Measurements from ENCODE around the gene SELENOO.

DNA sequence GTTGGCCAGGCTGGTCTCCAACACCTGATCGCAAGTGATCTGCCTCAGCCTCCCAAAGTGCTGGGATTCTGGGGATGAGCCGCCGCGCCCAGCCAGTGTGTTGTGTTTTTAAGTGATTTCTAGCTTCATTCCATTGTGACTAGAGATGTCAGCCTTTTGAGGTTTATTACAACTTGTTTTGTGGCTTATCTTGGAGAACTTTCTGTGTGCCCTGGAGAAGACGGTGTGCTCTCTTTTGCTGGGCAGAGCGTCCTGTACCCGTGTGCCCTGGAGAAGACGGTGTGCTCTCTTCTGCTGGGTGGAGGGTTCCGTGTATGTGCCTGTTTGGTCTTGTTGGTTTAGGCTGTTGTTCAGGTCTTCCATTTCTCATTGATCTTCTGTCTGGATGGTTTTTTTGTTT is 12.5 kb downstream of the SELENOO start:
- TF ChIP-seq ARNTL (CRISPR knock-in tag; IDR thresholded peaks at IDR 0.05) (no peak), MAFG (CRISPR knock-in tag; IDR thresholded peaks at IDR 0.05) (no peak), ZIK1 (CRISPR knock-in tag; IDR thresholded peaks at IDR 0.05; ENCODE audit: borderline replicate concordance, low read depth) (no peak), RFX5 (IDR thresholded peaks at IDR 0.05; ENCODE audit: low read depth, low read length) (no peak), ARHGAP35 (CRISPR knock-in tag; IDR thresholded peaks at IDR 0.05; ENCODE audit: borderline replicate concordance) (no peak), ZNF251 (CRISPR knock-in tag; IDR thresholded peaks at IDR 0.05) (no peak), TAF1 (CRISPR knock-in tag; IDR thresholded peaks at IDR 0.05) (no peak), GABPB1 (CRISPR knock-in tag; IDR thresholded peaks at IDR 0.05) (no peak), CBFB (CRISPR knock-in tag; IDR thresholded peaks at IDR 0.05) (no peak)
- TF ChIP-seq, protein P1, sequence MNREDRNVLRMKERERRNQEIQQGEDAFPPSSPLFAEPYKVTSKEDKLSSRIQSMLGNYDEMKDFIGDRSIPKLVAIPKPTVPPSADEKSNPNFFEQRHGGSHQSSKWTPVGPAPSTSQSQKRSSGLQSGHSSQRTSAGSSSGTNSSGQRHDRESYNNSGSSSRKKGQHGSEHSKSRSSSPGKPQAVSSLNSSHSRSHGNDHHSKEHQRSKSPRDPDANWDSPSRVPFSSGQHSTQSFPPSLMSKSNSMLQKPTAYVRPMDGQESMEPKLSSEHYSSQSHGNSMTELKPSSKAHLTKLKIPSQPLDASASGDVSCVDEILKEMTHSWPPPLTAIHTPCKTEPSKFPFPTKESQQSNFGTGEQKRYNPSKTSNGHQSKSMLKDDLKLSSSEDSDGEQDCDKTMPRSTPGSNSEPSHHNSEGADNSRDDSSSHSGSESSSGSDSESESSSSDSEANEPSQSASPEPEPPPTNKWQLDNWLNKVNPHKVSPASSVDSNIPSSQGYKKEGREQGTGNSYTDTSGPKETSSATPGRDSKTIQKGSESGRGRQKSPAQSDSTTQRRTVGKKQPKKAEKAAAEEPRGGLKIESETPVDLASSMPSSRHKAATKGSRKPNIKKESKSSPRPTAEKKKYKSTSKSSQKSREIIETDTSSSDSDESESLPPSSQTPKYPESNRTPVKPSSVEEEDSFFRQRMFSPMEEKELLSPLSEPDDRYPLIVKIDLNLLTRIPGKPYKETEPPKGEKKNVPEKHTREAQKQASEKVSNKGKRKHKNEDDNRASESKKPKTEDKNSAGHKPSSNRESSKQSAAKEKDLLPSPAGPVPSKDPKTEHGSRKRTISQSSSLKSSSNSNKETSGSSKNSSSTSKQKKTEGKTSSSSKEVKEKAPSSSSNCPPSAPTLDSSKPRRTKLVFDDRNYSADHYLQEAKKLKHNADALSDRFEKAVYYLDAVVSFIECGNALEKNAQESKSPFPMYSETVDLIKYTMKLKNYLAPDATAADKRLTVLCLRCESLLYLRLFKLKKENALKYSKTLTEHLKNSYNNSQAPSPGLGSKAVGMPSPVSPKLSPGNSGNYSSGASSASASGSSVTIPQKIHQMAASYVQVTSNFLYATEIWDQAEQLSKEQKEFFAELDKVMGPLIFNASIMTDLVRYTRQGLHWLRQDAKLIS (CRISPR knock-in tag; IDR thresholded peaks at IDR 0.05): no peak
- TF ChIP-seq, protein P2, sequence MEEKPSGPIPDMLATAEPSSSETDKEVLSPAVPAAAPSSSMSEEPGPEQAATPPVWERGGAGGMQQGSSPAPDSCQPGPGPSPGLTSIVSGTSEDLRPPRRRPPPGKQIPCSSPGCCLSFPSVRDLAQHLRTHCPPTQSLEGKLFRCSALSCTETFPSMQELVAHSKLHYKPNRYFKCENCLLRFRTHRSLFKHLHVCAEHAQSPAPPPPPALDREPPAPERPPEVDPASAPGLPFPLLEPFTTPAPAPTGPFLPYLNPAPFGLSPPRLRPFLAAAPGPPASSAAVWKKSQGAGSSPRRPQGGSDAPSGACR (CRISPR knock-in tag; IDR thresholded peaks at IDR 0.05): no peak
- TF ChIP-seq, protein P3, sequence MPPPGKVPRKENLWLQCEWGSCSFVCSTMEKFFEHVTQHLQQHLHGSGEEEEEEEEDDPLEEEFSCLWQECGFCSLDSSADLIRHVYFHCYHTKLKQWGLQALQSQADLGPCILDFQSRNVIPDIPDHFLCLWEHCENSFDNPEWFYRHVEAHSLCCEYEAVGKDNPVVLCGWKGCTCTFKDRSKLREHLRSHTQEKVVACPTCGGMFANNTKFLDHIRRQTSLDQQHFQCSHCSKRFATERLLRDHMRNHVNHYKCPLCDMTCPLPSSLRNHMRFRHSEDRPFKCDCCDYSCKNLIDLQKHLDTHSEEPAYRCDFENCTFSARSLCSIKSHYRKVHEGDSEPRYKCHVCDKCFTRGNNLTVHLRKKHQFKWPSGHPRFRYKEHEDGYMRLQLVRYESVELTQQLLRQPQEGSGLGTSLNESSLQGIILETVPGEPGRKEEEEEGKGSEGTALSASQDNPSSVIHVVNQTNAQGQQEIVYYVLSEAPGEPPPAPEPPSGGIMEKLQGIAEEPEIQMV (CRISPR knock-in tag; IDR thresholded peaks at IDR 0.05; ENCODE audit: low read depth): no peak
- TF ChIP-seq, protein P4, sequence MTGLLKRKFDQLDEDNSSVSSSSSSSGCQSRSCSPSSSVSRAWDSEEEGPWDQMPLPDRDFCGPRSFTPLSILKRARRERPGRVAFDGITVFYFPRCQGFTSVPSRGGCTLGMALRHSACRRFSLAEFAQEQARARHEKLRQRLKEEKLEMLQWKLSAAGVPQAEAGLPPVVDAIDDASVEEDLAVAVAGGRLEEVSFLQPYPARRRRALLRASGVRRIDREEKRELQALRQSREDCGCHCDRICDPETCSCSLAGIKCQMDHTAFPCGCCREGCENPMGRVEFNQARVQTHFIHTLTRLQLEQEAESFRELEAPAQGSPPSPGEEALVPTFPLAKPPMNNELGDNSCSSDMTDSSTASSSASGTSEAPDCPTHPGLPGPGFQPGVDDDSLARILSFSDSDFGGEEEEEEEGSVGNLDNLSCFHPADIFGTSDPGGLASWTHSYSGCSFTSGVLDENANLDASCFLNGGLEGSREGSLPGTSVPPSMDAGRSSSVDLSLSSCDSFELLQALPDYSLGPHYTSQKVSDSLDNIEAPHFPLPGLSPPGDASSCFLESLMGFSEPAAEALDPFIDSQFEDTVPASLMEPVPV (CRISPR knock-in tag; IDR thresholded peaks at IDR 0.05): no peak
- TF ChIP-seq, protein P5, sequence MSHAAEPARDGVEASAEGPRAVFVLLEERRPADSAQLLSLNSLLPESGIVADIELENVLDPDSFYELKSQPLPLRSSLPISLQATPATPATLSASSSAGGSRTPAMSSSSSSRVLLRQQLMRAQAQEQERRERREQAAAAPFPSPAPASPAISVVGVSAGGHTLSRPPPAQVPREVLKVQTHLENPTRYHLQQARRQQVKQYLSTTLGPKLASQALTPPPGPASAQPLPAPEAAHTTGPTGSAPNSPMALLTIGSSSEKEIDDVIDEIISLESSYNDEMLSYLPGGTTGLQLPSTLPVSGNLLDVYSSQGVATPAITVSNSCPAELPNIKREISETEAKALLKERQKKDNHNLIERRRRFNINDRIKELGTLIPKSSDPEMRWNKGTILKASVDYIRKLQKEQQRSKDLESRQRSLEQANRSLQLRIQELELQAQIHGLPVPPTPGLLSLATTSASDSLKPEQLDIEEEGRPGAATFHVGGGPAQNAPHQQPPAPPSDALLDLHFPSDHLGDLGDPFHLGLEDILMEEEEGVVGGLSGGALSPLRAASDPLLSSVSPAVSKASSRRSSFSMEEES (CRISPR knock-in tag; IDR thresholded peaks at IDR 0.05): no peak

All from HepG2 (cell line).